T-helper 1 cell treated with Interleukin-12 subunit alpha and Interleukin-12 subunit beta and Interleukin-4 antibody, amounts not matched to agents 30 μg/mL and 1 μg/mL, for 36 hours (primary cell): ENCODE data around the gene CLTA.

Experiments
- H3K27ac Mint-ChIP-seq: one replicate; pipeline ENCODE4 v1.8.0; 2021; ENCODE audit warnings: mild to moderate bottlenecking, mixed read lengths
- H3K27me3 Mint-ChIP-seq: one replicate; pipeline ENCODE4 v1.8.0; 2021; ENCODE audit warnings: low read depth, mixed read lengths
- H3K36me3 Mint-ChIP-seq: one replicate; pipeline ENCODE4 v1.8.0; 2021; ENCODE audit warnings: low read depth, mixed read lengths
- H3K4me1 Mint-ChIP-seq: one replicate; pipeline ENCODE4 v1.8.0; 2021; ENCODE audit warnings: low read depth, mixed read lengths
- H3K4me3 Mint-ChIP-seq: one replicate; pipeline ENCODE4 v1.8.0; 2021; ENCODE audit warnings: mild to moderate bottlenecking, moderate library complexity, mixed read lengths
- H3K9me3 Mint-ChIP-seq: one replicate; pipeline ENCODE4 v1.8.0; 2021; ENCODE audit warnings: mixed read lengths

CLTA gene

DNA sequence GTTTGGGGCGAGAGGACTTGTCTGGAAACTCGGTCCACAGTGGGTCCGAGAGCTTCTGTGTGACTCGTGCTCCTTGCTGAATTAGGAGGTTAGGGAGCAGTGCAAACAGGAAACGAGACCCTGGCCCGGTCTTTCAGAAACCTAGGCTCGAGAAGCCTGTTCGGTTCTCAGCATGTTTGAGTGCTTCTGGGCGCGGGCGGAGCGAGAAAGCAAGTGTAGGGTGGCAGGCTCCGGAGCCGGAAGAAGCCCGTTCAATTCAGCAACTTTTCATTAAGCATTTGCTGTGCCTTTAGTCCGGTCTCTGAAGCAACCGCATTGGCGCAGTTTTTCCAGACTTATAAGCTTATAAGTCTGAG lies 547 bp downstream of the CLTA start:
- Mint-ChIP-seq H3K27ac (peak overlapping the region; percentile 85), H3K4me3 (peak overlapping the region; percentile 99), H3K36me3 (peaks cover 20% of the 10 kb centered on the region), H3K27me3 (peaks cover 8% of the 10 kb centered on the region), H3K4me1 (peaks cover 48% of the 10 kb centered on the region), H3K9me3 (no peaks in the 10 kb centered on the region)

DNA sequence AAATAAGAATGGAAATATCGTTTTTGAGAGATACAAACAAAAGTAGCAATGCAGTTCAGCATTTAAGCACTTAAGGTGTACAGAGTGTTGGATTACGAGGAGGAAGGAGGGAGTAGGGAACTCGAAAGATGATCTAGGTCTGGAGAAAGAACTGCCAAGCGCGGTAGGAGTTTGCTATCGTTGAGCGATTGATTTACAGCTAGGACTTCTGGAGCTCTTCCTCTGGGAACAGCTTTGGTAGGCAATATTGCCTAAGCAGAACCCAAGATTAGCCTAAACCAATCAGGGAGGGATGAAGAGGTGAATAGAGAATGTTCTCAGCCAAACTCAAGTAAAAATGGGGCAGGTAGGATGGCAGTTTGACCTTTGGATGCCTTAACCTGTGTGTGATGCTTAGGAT lies 965 bp downstream of the CLTA start:
- Mint-ChIP-seq H3K27me3 (peaks cover 8% of the 10 kb centered on the region), H3K9me3 (no peaks in the 10 kb centered on the region), H3K4me1 (peaks cover 48% of the 10 kb centered on the region), H3K36me3 (peaks cover 22% of the 10 kb centered on the region), H3K27ac (peak overlapping the region; percentile 85), H3K4me3 (peak overlapping the region; percentile 99)

DNA sequence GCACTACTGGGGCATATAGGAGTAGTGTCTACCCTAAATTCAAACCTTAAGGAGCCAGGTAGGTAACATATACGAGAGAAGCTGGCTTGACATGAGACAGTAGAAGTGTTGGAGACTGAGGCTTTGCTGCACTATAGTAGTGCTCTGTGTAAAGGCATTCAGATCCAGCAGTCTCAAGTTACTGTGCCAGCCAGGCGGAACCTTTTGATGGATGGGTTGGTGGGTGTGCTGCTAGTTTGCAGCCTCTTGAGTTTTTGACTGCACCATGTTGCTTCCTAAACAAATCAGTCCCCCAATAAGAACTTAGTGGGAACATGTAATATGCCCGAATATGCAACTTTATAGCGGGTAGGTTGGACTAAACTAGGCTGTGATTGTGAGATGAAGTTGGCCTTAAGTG lies 1.5 kb downstream of the CLTA start:
- H3K36me3 Mint-ChIP-seq = peaks cover 23% of the 10 kb centered on the region
- peaks cover 8% of the 10 kb centered on the region for H3K27me3 Mint-ChIP-seq
- no peaks in the 10 kb centered on the region for H3K9me3 Mint-ChIP-seq
- peak overlapping the region; percentile 99 for H3K4me3 Mint-ChIP-seq
- H3K4me1 Mint-ChIP-seq = peaks cover 48% of the 10 kb centered on the region
- no peak overlapping the region for H3K27ac Mint-ChIP-seq

- peaks cover 45% of the 10 kb centered on the region for H3K4me1 Mint-ChIP-seq
- H3K27me3 Mint-ChIP-seq = peaks cover 8% of the 10 kb centered on the region
- no peaks in the 10 kb centered on the region for H3K9me3 Mint-ChIP-seq
- no peak overlapping the region for H3K27ac Mint-ChIP-seq
- H3K4me3 Mint-ChIP-seq = peak overlapping the region; percentile 99
- peaks cover 28% of the 10 kb centered on the region for H3K36me3 Mint-ChIP-seq
Measured at GRCh38 chr9:36193023-36193422, 2.3 kb downstream of the CLTA start.

DNA sequence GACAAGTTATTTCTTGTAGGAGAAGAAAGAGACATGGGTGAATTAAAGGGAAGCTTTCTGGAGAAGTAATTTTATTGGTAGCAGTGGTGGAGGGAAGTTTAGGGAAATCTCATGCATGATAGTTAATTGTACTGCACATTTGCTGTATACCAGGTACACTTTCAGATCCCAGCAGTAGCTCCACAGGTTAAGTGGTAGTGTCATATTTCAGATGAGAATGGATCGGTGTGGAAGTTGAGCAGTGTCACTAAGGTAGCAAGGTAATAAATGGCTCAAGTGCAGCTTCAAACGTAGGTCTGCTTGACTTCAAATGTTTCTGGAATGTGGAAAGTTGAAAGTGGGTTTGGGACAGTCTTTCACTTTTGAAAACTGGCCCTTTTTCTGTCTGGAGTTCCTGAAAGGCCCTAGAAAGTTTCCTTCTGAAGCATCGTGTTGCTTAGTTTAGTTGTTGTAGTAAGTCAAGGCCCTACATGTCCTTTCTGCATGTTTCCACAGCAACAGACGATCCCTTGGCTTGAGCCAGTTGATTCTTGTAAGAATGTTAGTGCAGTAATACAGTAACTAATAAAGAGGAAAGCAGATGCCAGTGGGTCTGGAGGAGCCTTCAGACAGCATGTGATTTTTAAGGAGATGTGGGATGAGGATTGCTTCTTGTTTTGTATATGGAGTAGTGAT lies 3.7 kb downstream of the CLTA start:
- no peaks in the 10 kb centered on the region for H3K27me3 Mint-ChIP-seq
- no peak overlapping the region for H3K4me3 Mint-ChIP-seq
- H3K36me3 Mint-ChIP-seq = peaks cover 33% of the 10 kb centered on the region
- peaks cover 46% of the 10 kb centered on the region for H3K4me1 Mint-ChIP-seq
- H3K9me3 Mint-ChIP-seq = no peaks in the 10 kb centered on the region
- no peak overlapping the region for H3K27ac Mint-ChIP-seq

DNA sequence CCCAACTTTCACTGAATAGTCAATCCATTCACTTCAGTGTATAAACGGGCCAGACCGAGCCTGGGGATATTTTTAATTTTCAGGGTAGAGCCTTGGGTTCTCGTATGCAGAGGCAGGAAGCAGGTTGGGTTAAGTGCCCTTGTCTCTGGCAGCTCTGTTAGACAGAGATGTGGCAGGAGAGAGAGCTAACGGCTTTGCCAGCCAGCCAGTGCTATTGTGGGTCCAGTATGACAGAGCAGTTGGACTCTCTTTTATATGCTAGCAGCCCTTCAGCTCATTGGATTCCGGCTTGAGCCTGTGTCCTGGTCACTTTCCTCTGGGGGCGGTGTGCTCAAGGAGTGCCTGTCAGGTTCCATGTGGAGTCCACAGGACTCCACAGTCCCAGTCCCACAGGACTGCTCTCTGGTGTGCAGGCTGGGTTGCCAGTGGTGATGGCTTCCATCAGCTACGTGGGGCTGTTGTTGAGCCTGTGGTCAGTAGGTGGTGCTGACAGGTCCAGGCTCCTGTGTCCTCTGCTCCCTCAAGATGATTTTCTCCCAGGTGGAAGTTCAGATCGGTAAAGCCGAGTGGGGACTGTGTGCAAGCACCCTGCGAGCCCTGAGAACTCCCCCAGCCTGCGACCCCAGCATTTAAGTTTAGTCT lies 14.3 kb downstream of the CLTA start:
- Mint-ChIP-seq H3K9me3 (no peaks in the 10 kb centered on the region), H3K27me3 (no peaks in the 10 kb centered on the region), H3K36me3 (peaks cover 58% of the 10 kb centered on the region), H3K4me1 (peaks cover 41% of the 10 kb centered on the region), H3K27ac (no peak overlapping the region), H3K4me3 (no peak overlapping the region)

DNA sequence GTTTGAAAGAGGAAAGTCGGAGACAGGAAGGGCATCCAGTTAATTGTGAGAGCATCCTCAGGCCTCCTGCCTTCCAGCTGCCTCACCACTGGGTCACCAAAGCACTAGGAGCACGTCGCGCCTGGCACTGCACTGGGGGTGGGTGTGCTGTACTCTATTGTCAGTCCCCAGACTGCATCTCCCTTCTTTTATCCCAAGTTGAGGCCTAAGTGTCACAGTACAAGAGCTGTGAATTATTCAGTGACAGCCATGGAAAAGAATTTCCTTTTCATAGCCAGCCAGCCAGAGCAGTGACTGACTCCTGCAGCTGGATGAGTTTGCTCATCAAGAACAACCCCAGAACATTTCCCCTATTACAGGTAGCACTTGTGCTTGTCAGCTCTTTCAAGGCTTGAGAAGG lies 16.3 kb downstream of the CLTA start:
- peak overlapping the region; percentile 16 for H3K4me3 Mint-ChIP-seq
- no peaks in the 10 kb centered on the region for H3K27me3 Mint-ChIP-seq
- H3K4me1 Mint-ChIP-seq = peaks cover 44% of the 10 kb centered on the region
- H3K9me3 Mint-ChIP-seq = no peaks in the 10 kb centered on the region
- peak overlapping the region; percentile 32 for H3K27ac Mint-ChIP-seq
- peaks cover 71% of the 10 kb centered on the region for H3K36me3 Mint-ChIP-seq

DNA sequence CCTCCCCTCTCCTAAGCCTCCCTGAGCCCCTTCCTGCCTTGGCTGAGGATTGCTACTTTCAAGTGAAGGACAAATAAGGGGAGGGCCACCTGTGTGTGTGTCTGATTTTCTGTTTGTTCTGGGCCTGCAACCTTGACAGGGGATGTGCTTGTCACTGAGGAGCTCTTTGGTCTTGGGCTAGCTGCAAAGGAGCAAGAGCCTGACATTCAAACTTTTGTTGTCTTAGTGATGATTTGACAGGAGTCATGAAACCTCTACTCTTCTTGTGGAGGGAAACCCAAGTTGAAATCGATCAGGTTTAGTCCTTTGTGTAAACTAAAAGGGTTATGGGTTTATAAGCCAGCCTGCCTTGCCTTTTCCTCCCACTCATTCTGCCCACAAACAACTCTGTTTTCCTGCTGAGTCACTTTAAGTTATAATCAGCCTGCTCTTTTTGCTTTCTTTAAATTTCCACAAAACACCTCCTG lies 16.9 kb downstream of the CLTA start:
- Mint-ChIP-seq H3K27ac (peak overlapping the region; percentile 82), H3K27me3 (no peaks in the 10 kb centered on the region), H3K9me3 (no peaks in the 10 kb centered on the region), H3K4me1 (peaks cover 43% of the 10 kb centered on the region), H3K4me3 (no peak overlapping the region), H3K36me3 (peaks cover 71% of the 10 kb centered on the region)

GRCh38 chr9:36208521-36209253 lies 18.0 kb downstream of the CLTA start:
- H3K4me3 Mint-ChIP-seq = no peak overlapping the region
- H3K27me3 Mint-ChIP-seq = no peaks in the 10 kb centered on the region
- H3K36me3 Mint-ChIP-seq = peaks cover 75% of the 10 kb centered on the region
- peaks cover 45% of the 10 kb centered on the region for H3K4me1 Mint-ChIP-seq
- H3K9me3 Mint-ChIP-seq = no peaks in the 10 kb centered on the region
- H3K27ac Mint-ChIP-seq = peak overlapping the region; percentile 5

DNA sequence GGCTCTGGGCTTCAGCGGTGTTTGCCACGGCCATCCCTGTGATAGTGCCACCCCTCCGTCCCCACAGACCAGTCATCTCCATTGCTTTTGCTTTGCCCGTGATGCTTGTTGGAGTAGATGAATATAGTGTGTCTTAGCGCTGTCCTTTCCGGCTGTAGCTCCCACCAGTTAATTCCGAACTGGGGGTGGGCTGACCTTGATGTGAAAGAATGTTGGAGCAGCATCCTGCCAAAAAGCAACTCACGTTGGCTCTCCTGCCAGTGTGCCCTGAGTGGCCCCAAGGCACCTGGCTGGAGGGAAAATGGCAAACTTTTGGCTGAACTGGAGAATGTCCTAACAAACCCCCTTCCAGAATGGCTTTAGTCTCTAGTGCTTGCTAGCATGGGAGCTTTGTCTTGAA lies 20.0 kb downstream of the CLTA start:
- Mint-ChIP-seq H3K27ac (no peak overlapping the region), H3K27me3 (no peaks in the 10 kb centered on the region), H3K4me3 (no peak overlapping the region), H3K9me3 (no peaks in the 10 kb centered on the region), H3K36me3 (peaks cover 65% of the 10 kb centered on the region), H3K4me1 (peaks cover 49% of the 10 kb centered on the region)

GRCh38 chr9:36211510-36211909 lies 20.8 kb downstream of the CLTA start:
- peaks cover 49% of the 10 kb centered on the region for H3K4me1 Mint-ChIP-seq

DNA sequence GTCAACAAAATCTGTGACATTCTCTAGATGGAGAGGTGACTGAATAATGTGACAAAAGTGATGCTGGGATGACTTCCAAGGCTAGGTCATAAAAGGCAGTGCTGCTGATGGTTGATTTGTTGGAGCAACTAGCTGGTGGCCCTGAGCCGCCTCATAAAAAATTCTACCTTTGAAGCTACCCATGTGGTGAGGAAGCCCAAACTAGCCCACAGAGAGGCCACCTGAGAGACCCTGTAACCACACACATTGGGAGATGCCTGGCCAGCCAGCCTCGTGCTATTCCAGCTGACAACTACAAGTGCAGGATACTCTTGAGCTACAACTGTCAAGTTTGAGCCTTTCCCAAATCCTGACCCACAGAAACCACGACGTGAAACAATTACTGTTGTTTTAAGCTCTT lies 22.7 kb downstream of the CLTA start:
- H3K4me3 Mint-ChIP-seq = no peak overlapping the region
- peak overlapping the region; percentile 1 for H3K27ac Mint-ChIP-seq
- no peaks in the 10 kb centered on the region for H3K27me3 Mint-ChIP-seq
- H3K4me1 Mint-ChIP-seq = peaks cover 47% of the 10 kb centered on the region
- H3K36me3 Mint-ChIP-seq = peaks cover 60% of the 10 kb centered on the region
- H3K9me3 Mint-ChIP-seq = no peaks in the 10 kb centered on the region

More at GRCh38 chr9:36211510-36211909, 20.8 kb downstream of the CLTA start:
- H3K36me3 Mint-ChIP-seq = peaks cover 63% of the 10 kb centered on the region
- no peak overlapping the region for H3K27ac Mint-ChIP-seq
- no peak overlapping the region for H3K4me3 Mint-ChIP-seq
- H3K27me3 Mint-ChIP-seq = no peaks in the 10 kb centered on the region
- H3K9me3 Mint-ChIP-seq = no peaks in the 10 kb centered on the region

- Mint-ChIP-seq H3K27ac (no peak overlapping the region), H3K36me3 (peaks cover 62% of the 10 kb centered on the region), H3K27me3 (no peaks in the 10 kb centered on the region), H3K4me1 (peaks cover 48% of the 10 kb centered on the region), H3K9me3 (no peaks in the 10 kb centered on the region), H3K4me3 (no peak overlapping the region)
Measured at GRCh38 chr9:36213989-36214388, 23.3 kb downstream of the CLTA start.

GRCh38 chr9:36214571-36214970 lies 23.9 kb downstream of the CLTA start:
- H3K27me3 Mint-ChIP-seq = no peaks in the 10 kb centered on the region
- peaks cover 49% of the 10 kb centered on the region for H3K4me1 Mint-ChIP-seq
- H3K36me3 Mint-ChIP-seq = peaks cover 62% of the 10 kb centered on the region
- H3K27ac Mint-ChIP-seq = no peak overlapping the region
- H3K9me3 Mint-ChIP-seq = no peaks in the 10 kb centered on the region
- H3K4me3 Mint-ChIP-seq = no peak overlapping the region
